Breast epithelium (tissue), 4 donors: ENCODE data around the gene GAS7. TPM values are rescaled to one million over a fixed set of nuclear protein-coding genes. Genes with fewer than 3 reads are reported as not detected.
A peak's percentile ranks its signal among the peaks of the same experiment; 100 is the strongest.

Source experiments
- DNase-seq, 2 donors: peaks; one replicate each; pipeline ENCODE4 v3.0.0-alpha.2; 2019; ENCODE audit warnings: low spot score in 2 of 2
- H3K27ac ChIP-seq, 2 donors: fragments of 200-600 bp; sonication (generic) in 1 of 2; one replicate each; pipeline ENCODE4 v1.5.1; 2016 to 2019; ENCODE audit warnings: mild to moderate bottlenecking in 1 of 2
- H3K27me3 ChIP-seq, 2 donors: fragments of 200-600 bp; sonication (generic) in 1 of 2; one replicate each; pipeline versions ENCODE4 v1.5.1 to v1.6.0; 2017 to 2019; ENCODE audit warnings: control low read depth in 1 of 2, mild to moderate bottlenecking in 1 of 2
- H3K36me3 ChIP-seq: fragments of 200-600 bp; one replicate; pipeline ENCODE4 v1.5.1; 2019
- H3K4me1 ChIP-seq, 2 donors: fragments of 200-600 bp; sonication (generic); one replicate each; pipeline ENCODE4 v1.5.1; 2016 to 2019; ENCODE audit warnings: control low read depth in 1 of 2
- H3K4me3 ChIP-seq, 3 donors: fragments of 200-600 bp; sonication (generic); 1 replicate in 2 of 3; 2 replicates in 1 of 3; pipeline ENCODE4 v1.5.1; 2016 to 2019; ENCODE audit warnings: mild to moderate bottlenecking in 3 of 3, moderate library complexity in 2 of 3
- H3K9me3 ChIP-seq, 2 donors: fragments of 200-600 bp; sonication (generic) in 1 of 2; one replicate each; pipeline ENCODE4 v1.5.1; 2016 to 2019; ENCODE audit warnings: control low read depth in 1 of 2
- POLR2A ChIP-seq: fragments of 450-650 bp; IDR thresholded peaks from one replicate; pipeline ENCODE4 v1.6.1; 2016; ENCODE audit warnings: antibody characterized with exemption, mild to moderate bottlenecking, moderate library complexity
- POLR2AphosphoS5 ChIP-seq, 3 donors: sonication (generic); formaldehyde crosslinking; IDR thresholded peaks; one replicate each; pipeline ENCODE4 v1.6.1; 2017; ENCODE audit warnings: antibody characterized with exemption in 3 of 3
- intact Hi-C: fragments of 100-400 bp; cut with DNase I; formaldehyde crosslinking; loops from one replicate; pipeline ENCODE4 v1.15.1; 2023; ENCODE audit warnings: low total_unique reads
- total RNA-seq, 3 donors: library from RNA; depleted of rRNA; stranded (reverse); fragments of >200 nt; gene quantifications; one replicate each; pipeline ENCODE4 v1.1.0, GENCODE V29; 2016
- TF ChIP-seq, protein P1 (sequence below), 3 donors: fragments of 450-650 bp; IDR thresholded peaks; one replicate each; pipeline ENCODE4 v1.5.1; 2016 to 2017; ENCODE audit warnings: antibody characterized with exemption in 3 of 3, mild to moderate bottlenecking in 3 of 3, moderate library complexity in 3 of 3

Gene GAS7
- total RNA-seq, 3 donors from 2014 or later = 21.8 to 62.2 (median 33.4) TPM

DNA sequence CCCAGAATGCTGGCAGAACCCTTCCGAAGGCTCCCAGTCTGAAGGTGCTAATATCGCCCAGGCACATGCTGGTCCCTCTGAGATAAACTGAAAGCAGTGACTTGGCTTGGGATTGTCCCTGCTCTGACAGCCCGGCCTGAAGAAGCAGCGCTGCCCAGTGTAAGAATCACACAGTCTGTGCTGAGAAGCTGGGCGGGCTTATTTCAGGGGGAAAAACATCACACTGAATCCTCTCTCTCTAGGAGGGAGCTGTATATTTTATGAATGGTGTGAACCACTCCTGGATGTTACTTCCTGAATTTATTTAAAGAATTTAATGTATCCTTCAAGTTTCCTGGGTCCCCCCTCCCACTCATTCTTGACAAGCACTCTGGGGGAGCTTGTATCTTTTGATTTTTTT, 36.3 kb downstream of the GAS7 start:
- no peaks in the 10 kb centered on the region for H3K9me3 ChIP-seq
- no peaks in the 10 kb centered on the region for H3K27me3 ChIP-seq
- DNase-seq = no peak
- intact Hi-C loops = no loop called here
- H3K27ac ChIP-seq = no peak overlapping the region
- TF ChIP-seq POLR2AphosphoS5 (IDR thresholded peaks at IDR 0.05) (no peak), POLR2A (no peak)
- TF ChIP-seq, protein P1, sequence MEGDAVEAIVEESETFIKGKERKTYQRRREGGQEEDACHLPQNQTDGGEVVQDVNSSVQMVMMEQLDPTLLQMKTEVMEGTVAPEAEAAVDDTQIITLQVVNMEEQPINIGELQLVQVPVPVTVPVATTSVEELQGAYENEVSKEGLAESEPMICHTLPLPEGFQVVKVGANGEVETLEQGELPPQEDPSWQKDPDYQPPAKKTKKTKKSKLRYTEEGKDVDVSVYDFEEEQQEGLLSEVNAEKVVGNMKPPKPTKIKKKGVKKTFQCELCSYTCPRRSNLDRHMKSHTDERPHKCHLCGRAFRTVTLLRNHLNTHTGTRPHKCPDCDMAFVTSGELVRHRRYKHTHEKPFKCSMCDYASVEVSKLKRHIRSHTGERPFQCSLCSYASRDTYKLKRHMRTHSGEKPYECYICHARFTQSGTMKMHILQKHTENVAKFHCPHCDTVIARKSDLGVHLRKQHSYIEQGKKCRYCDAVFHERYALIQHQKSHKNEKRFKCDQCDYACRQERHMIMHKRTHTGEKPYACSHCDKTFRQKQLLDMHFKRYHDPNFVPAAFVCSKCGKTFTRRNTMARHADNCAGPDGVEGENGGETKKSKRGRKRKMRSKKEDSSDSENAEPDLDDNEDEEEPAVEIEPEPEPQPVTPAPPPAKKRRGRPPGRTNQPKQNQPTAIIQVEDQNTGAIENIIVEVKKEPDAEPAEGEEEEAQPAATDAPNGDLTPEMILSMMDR (IDR thresholded peaks at IDR 0.05) = no peak
- H3K4me1 ChIP-seq = no peaks in the 10 kb centered on the region
- no peaks in the 10 kb centered on the region for H3K36me3 ChIP-seq
- no peak overlapping the region for H3K4me3 ChIP-seq

DNA sequence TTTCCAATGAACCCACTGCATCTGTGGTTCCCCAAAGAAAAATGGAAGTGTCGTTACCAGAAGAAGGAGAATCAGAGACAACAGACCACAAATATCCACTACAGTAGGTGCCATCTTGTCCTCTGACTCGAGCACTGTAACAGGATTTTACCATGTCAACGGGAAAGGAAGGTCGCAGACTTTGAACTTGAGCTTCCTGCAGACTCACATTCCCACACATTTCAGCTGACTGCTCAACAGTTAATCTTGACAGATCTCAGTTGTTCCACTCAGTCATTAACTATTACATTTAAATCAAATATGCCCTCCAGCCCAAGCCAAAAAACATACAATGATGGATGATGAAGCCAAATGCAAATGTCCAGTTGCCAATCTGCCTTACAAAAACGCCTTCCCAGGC, 37.0 kb downstream of the GAS7 start:
- Histone ChIP-seq H3K27me3 (no peaks in the 10 kb centered on the region), H3K36me3 (no peaks in the 10 kb centered on the region), H3K27ac (no peak overlapping the region), H3K9me3 (no peaks in the 10 kb centered on the region), H3K4me3 (no peak overlapping the region), H3K4me1 (no peaks in the 10 kb centered on the region)
- intact Hi-C loops = no loop called here
- no peak for DNase-seq
- TF ChIP-seq, protein P1 (IDR thresholded peaks at IDR 0.05) = no peak
- no peak for TF ChIP-seq POLR2AphosphoS5 (IDR thresholded peaks at IDR 0.05)
- no peak for TF ChIP-seq POLR2A

DNA sequence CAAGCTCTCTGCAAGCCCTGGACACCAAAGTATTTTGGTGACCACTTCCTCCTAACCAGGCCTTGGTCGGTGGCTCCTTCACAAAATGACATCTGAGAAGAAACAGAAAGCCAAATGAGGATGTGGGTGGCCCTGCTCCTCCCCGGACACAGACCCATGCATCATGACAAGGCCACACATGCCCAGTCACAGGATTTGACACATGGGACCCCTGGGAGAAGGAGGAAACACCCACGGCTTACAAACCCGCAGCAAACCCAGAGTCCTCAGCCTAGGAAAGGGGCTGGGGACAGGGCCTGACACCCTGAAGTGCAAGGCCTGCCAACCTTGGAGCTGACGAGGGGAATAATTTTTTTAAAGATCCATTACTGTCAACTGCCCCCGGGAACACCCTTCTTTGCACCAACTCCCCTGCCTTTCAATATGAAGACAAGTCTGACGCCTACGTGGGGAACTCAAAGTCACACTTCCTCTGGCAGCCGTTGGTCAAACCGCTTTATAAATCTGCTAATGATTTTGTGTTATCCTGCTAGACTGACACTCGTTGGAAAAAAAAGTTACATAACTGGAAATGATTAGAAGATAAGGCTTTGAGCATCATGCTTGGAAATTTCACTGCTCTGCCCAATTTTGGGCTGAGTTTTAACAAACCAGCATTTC, 41.3 kb downstream of the GAS7 start:
- Histone ChIP-seq H3K27me3 (no peaks in the 10 kb centered on the region), H3K9me3 (no peaks in the 10 kb centered on the region), H3K36me3 (no peaks in the 10 kb centered on the region), H3K4me3 (no peak overlapping the region), H3K4me1 (no peaks in the 10 kb centered on the region), H3K27ac (peak overlapping the region in 1 of 2 donors; percentile 56)
- peak in 1 of 2 donors; percentile 35 for DNase-seq
- intact Hi-C loops = no loop called here
- peak in 1 of 3 donors; percentile 29 for TF ChIP-seq POLR2AphosphoS5 (IDR thresholded peaks at IDR 0.05)
- TF ChIP-seq POLR2A = no peak

DNA sequence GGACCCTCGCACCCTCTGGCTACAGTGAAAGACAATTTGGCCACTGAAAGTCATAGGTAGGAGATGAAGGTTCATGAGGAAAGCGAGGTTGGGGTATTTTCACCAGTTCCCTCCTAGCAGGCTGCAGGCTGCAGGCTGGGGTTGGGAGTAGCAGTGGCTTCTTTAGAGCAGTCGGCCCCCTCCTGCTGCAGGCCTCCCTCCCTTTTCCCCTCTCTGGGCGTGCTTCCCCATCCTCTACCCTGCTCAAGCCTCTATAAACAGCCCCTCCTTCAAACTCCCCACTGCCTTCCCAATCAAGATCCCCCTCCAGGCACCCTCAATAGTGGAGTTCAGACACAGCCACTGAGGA, 41.8 kb downstream of the GAS7 start:
- Histone ChIP-seq H3K4me3 (no peak overlapping the region), H3K9me3 (no peaks in the 10 kb centered on the region), H3K4me1 (no peaks in the 10 kb centered on the region), H3K27ac (peak overlapping the region in 1 of 2 donors; percentile 56), H3K36me3 (no peaks in the 10 kb centered on the region), H3K27me3 (no peaks in the 10 kb centered on the region)
- TF ChIP-seq POLR2A (no peak), POLR2AphosphoS5 (IDR thresholded peaks at IDR 0.05) (no peak)
- TF ChIP-seq, protein P1 (IDR thresholded peaks at IDR 0.05) = no peak
- intact Hi-C loops = no loop called here
- no peak for DNase-seq

DNA sequence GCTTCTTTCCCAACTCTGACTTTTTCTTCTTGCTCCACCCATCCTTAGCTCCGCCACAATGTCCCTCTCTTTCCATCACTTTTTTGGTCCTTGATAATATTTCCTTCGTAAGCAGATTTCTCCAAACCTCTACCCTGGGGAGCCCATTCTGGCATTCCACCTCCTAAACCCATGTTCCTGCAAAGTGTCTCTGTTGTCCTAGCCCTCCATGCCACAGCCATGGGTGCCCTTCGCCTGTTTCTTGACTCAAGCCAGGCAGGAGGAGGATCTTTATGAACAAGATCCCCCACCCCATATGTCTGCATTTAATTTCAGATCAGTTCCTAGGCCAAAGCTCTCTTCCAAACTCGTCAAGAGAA, 42.4 kb downstream of the GAS7 start:
- Histone ChIP-seq H3K27ac (peak overlapping the region in 1 of 2 donors; percentile 56), H3K4me3 (no peak overlapping the region), H3K36me3 (no peaks in the 10 kb centered on the region), H3K27me3 (no peaks in the 10 kb centered on the region), H3K9me3 (no peaks in the 10 kb centered on the region), H3K4me1 (no peaks in the 10 kb centered on the region)
- intact Hi-C loops = no loop called here
- DNase-seq = no peak
- TF ChIP-seq POLR2AphosphoS5 (IDR thresholded peaks at IDR 0.05) (no peak), POLR2A (no peak)
- TF ChIP-seq, protein P1 (IDR thresholded peaks at IDR 0.05) = no peak
